GM21576 (cell line): ENCODE results near the gene ARSB.
"Not testable (repeated sequence)": the region's sequence is repeated elsewhere in the genome, so short reads cannot be mapped to it uniquely, and the experiment has no call there.

Source experiments
- ATAC-seq: cut with Tn5 transposase; IDR thresholded peaks from one replicate; pipeline ENCODE4 v1.9.1; 2021; ENCODE audit warnings: mild to moderate bottlenecking, moderate library complexity; ENCODE audit not compliant: unreplicated experiment

The ARSB gene

DNA sequence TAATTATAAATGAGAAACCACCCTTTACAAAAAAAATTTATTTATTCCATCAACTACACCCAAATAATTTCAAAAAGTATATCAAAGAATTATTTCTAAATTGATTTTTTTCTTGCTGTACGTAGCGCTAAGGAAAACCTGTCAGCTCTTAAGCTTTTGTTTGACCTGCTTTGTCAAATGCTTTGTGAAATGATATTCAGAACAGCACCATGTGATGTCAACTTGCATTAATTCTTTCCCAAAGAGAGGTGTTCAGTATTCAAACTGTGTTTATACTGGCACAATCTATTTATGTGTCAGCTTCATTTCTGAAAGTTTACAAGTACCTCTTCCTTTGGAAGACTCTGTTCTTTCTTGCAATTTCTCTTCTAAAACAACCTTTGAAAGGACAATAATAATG, 12.0 kb upstream of the ARSB start:
- ATAC-seq: no peak

- no peak for ATAC-seq
These were observed 10.5 kb upstream of the ARSB start for GRCh38 chr5:78995521-78996007.

GRCh38 chr5:78993165-78993564, 8.1 kb upstream of the ARSB start:
- ATAC-seq: no peak

DNA sequence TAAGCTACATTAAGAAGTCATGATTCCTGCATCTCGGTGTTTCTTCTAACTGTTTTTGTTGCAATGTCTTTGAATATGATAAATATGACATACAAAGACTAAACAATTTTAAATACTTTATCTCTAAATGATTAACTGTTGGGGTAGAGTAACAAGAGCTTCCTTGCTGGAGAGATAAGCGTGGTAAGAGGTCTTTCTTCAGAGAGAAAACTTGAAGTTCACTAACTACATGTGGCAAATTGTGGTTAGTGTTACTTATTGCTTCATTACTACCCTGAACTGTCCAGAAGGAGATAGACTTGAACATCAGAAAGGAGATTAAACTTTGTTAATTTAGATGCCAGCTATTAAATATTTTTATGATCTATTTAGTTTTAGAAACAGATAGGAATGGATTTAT, 7.0 kb upstream of the ARSB start:
- ATAC-seq: no peak

DNA sequence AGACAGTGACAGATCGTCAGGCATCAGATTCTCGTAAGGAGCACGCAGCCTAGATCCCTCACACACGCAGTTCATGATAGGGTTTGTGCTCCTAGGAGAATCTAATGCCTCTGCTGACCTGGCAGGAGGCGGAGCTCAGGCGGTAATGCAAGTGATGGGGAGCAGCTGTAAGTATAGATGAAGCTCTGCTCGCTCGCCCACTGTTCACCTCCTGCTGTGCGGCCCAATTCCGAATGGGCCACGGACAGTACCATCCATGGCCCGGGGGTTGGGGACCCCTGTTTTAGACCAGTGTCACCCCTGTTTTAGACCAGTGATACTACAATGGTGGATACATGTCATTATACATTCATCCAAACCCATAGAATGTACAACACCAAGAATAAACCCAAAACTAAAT, 4.0 kb upstream of the ARSB start:
- no peak for ATAC-seq

DNA sequence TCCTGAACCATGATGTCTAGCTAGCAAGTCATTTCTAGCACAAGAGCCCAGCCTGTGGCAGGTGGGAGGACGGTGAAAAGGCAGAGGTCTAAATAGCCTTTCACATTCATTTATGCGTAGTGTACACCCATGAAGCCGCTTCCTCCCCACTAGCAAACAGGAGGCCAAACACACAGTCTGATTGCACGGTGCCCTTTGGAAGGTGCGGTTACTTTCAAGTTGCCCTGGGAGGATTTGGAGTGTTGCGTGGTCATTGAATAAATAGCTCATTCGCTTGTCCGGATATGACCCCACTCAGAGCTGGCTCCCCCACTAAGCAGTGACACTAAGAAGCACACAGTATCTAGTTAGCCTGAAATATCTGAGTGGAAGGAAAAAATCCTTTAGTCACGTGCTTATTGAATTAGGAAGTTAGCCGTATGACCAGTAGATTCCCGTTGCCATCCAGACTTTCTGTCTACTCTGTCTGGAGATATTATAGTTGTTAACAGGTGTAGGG, 664 bp upstream of the ARSB start:
- ATAC-seq: peak; percentile 45

DNA sequence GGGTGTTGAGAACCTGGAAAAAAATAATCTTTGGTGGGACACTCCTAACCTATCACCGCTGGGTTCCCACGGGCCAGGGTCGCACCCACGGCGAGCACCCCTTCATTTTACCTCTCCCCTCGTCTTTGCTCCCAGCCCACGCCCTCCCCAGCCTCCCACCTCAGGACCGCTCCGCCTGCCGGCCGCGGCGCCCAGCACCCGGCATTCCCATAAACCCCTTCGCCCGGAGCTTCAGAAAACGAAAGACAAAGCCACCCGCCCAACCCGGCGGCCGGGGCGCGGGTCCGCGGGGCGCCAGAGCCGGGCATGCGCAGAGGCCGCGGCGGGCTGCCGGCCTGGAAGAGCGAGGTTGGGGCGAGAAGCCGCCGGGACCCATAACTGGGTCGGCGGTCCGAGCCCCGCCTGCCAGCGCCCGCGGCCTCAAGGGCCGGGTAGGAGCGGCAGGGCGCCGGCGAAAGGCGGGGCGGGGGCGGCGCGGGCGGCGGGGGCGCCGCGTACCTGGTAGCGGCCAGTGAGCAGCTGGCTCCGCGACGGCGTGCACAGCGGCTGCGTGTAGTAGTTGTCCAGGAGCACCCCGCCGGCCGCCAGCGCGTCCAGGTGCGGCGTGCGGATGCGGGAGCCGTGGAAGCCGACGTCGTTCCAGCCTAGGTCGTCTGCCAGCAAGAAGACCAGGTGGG, 533 bp downstream of the ARSB start:
- ATAC-seq: peak; percentile 51

DNA sequence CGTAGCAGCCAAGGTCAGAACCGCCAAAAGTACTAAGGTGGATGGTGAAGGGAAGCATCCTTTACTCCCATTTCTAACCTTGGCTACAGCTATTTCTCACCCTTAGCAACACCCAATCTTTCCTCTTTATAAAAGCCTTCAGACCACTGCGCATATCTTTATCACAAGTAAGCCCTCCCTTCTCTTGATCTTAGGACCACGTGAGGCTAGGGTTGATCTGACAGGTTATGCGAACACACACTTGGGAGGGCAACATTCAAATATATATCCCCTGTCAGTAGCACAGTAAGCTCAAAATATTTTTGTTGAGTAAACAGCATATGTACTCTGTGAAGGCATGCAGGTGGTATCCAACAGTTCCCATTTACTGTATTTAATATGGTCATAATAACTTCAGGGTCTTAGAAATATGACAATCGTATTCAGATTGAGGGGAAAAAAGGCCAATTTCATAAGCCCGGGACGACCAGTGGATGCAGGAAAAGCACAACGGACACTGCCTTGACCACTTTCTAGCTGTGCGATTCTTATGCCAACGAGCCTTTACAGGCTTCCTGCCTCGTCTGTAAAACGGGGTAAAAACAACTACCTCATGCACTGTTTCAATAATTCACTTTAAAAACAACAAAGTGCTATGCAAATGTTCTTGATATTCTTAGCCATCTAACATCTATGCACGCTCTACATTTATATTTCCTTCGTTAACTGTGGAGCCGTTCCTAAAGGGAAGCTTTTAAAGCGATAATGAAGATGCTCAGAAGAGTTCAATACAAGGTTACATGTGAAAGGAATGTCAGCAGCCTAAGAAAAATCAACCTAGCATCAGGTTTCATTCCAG, 1.3 kb downstream of the ARSB start:
- peak; percentile 0 for ATAC-seq

- ATAC-seq: not testable (repeated sequence)
These were observed 1.9 kb downstream of the ARSB start for GRCh38 chr5:78983194-78983593.

- ATAC-seq: no peak
These were observed 5.2 kb downstream of the ARSB start for GRCh38 chr5:78979909-78980308.

DNA sequence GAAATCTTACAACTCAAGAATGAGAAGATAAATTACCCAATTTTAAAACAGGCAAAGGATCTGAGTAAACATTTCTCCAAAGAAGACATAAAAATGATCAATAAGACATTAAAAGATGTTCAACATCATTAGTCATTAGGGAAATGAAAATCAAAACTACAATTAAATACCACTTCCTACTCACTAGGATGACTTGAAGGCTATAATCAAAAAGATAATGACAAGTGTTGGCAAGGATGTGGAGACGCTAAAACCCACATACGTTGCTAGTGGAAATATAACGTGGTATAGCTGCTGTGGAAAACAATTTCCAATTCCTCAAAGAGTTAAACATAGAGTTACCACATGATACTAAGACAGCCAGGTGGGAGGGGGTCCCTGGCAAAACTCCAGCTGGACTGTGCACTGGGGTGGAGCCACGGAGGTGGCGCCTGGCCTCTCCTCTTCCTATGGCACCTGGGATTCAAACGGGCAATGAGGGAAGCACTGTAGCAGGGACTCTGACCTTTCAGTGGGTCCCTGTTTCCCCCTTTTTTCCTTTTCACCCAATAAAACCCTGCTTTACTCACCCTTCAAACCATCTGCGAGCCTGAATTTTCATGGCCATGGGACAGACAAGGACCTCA, 5.9 kb downstream of the ARSB start:
- ATAC-seq: no peak

DNA sequence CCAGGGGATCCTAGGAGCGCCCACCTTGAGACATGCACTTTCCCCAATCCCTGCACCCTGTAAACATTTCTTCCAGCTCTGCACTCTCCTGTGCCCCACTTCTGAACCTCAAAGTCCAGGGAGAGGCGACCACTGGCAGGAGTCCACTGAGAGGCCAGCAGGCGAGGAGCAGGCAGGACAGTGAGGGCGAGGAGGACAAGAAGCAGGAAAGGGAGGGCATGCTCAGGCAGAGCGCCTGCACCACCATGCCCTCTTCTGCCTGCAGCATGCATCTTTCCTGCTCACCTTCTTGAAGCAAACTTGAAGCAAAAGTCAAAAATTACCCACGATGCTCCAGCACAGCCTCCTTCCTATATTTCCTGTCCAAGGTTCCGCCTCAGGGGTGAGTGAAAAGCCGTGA, 10.1 kb downstream of the ARSB start:
- no peak for ATAC-seq

- ATAC-seq: no peak
These were observed 10.5 kb downstream of the ARSB start for GRCh38 chr5:78974601-78975000.

DNA sequence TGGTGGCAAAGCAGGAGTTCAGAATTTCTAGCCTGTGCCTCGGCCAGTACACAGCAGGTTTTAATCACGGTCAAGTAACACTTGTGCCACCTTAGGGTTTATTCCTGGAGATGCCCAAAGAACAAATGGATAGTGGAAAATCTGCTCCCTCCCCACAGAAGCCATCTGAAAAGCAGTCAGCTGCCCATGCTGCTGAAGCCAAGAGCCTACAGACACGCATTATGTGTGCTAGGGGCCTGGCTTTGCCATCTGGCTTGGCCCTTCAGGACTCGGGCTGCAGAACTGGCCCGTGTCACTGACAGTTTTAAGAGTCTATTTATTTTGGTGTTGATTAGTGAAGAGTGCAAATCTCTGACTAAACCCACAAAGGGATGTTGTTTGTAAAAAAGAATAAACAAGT, 11.1 kb downstream of the ARSB start:
- ATAC-seq: no peak

DNA sequence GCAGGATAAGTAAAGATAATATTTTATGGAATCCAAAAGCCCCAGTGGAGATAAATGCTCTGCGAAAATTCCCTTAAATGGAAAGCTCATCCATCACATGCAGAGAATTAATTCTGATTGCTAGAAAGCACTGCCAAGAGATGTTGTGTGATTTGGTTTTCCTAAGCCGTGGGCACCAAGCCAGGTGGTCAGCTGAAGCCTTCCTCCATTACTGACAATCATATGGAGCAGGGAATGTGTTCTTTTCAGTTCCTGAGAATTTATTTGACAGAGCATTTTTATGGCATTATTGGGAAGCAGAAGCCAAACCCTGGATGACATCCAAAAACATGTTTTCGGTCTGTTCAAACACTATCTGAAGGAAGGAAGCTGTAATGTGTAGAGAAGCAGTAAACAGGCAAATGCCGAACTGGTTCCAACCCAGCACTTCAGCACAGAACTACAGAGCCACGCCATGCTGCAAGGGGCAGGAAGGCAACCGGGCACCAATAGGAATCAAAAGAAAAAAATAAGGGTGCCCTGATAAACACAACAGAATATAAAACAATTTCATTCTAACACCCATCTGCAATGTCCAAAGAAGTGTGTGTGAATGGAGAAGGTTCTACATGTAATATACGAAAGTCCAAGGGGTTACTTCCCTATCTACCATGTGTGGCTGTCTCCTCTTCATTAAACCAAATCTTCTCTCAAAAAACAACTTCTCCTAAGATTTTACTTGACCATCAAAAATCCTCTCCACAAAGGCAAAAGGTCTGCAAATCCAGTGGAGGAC, 12.3 kb downstream of the ARSB start:
- ATAC-seq: no peak

DNA sequence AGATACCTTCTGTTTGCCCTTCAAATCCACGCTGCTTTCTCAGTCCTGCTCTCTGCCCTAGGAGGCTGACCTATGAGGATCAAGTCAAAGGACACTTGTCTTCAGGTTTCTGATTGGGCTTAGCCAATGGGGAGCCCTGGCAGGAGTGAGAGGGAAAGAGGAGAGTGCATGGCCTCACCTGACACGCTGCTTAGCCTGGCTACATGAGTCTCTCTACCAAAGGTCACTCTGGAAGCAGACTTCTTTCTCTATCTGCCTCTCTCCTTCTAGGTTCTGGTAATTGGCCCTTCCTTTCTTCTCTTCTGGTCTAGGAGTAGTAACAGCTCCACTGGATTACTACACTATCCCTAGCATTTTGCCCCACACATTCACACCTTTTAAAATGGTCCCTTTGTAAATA, 13.1 kb downstream of the ARSB start:
- ATAC-seq: no peak

DNA sequence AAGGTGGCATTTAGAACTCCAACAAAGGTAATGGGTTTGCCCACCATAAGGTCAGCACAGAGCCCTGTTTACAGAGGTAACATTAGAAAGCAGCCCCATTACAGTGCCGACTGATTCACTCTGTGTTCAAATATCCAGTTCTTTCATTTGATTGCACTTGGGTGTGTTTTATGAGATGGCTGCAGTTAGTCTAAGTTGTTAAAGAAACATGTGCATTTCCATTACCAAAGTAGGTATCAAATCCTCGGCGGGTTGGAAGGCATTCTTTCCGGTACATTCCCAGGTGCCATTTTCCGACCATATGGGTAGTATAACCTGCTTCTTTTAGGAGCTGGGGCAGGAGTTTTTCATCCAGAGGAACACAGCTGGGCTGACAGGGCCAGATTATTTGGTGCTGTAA, 16.3 kb downstream of the ARSB start:
- no peak for ATAC-seq

DNA sequence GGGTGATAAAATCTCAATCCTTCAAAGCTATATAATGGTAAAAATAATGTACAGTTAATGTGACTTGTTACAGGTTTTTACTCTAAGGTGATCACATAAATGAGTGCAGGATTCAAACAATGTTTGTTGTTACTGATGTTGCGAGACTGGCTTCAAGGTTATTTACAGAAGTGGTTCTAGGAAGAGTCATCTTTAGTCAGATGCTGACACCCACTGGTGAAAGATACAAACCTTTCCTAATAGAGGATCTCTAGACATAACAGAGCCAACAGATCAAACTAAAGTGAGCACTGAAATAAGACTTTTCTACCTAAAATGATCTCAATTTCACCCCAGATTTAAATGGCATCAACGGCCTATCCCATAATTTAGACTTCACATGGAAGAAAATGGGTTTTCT, 20.2 kb downstream of the ARSB start:
- no peak for ATAC-seq

DNA sequence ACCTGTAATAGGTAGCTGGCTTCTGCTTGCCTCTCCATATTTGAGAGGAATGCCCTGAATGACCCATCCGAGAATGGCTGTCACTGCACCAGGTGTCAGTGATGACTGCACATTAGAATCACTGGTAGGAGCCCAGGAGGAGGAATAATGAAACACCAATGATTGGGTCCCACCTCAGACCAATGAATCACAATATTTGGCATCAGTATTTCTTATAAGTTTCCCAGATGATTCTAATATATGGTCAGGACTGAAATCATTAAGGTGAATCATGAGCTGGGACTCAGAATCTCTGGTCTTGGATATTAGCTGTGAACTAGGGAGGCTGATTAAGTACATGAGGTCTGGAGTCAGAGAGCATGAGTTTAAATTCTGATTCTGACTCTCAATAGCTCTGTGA, 23.4 kb downstream of the ARSB start:
- ATAC-seq: no peak

DNA sequence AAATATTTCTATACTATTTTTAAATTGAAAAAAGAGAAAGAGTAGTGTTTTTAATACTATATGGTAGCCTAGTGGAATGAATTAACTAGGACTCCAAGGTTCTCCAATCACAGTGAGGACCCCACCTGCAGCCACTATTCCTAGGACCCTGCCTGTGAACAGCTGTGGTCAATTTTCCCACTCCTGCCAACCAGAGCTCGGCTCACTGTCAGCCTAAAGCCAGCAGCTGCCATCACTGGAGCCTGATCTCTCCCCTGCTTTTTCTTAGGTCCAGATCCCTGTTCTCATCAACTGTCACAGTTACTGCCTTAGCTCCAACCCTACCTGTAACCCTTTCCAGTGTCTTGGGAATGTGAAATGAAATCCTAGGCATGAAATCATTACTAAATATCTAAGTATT, 25.3 kb downstream of the ARSB start:
- no peak for ATAC-seq
